Measurements from ENCODE around the gene LECT2.

DNA sequence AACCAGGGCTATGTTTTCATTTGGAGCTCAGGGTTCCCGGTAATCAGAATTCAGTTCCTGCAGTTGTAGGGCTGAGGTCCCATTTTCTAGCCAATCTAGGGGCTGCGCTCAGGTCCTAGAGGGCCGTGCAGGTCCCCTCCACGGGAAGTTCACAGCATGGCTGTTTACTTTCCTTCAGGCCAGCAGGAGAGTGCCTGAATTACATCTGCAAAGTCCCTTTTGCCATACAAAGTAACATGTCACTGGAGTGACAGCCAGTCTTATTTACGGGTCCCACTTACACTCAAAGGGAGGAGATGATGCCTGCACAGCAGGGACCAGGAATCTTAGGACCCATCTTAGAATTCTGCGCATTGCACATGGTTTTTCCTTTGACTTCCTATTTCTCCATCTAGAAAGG is 44.1 kb upstream of the LECT2 start:
- no peak for TF ChIP-seq POLR2AphosphoS5 (IDR thresholded peaks at IDR 0.05; ENCODE audit: borderline replicate concordance, low read depth, low read length)
- TF ChIP-seq EZH2 (IDR thresholded peaks at IDR 0.05) = no peak
- no peak for TF ChIP-seq FOXP2 (optimal IDR thresholded peaks at IDR 0.05; ENCODE audit: control extremely low read depth, extremely low read length, insufficient read depth)
